Measurements from ENCODE around the gene TSHZ2. TPM values are rescaled to one million over a fixed set of nuclear protein-coding genes. Genes with fewer than 3 reads are reported as not detected.

TSHZ2 gene
- total RNA-seq, 3 donors from 2014 or later (not counting 1 experiment from before 2014, with no cell fraction given), result 1.8 to 1.9 TPM; not detected in 1

DNA sequence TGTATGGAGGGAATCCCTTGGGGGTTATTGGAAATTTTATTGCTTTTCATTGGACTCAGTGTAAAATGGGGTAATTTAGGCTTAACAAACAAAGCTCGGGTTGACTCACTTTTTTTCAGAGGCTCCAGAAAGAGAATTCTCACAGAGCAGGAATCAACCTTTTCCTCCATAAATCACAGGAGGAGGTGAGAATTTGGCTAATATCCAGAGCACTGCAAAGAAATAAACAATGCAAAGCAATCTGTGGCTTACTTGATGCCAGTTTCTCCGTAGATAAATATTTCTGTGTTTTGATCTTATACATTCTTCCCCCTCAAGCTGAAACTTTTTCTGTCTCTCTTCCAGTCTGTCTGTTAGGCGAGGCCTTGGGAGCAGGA lies 176.6 kb downstream of the TSHZ2 start:
- H3K4me3 Mint-ChIP-seq, result no peak overlapping the region
- H3K27ac Mint-ChIP-seq, result no peak overlapping the region
- Histone ChIP-seq H3K27me3 (ENCODE audit: control insufficient read depth, insufficient read depth, low read length) (no peaks in the 10 kb centered on the region), H3K27ac (ENCODE audit: low read length) (no peak overlapping the region), H3K4me1 (ENCODE audit: control insufficient read depth, insufficient read depth, low read length) (no peaks in the 10 kb centered on the region), H3K9me3 (ENCODE audit: control insufficient read depth, insufficient read depth, low read length) (no peaks in the 10 kb centered on the region), H3K4me3 (ENCODE audit: low read length) (no peak overlapping the region), H3K36me3 (ENCODE audit: control insufficient read depth, insufficient read depth, low read length) (no peaks in the 10 kb centered on the region)
- H3K4me1 Mint-ChIP-seq, result no peaks in the 10 kb centered on the region
- ATAC-seq, result no peak
- 69% methylated on average over 3 of the region's 3 CpGs for WGBS (ENCODE audit: insufficient coverage)
- no peaks in the 10 kb centered on the region for H3K9me3 Mint-ChIP-seq
- intact Hi-C loops (cut with micrococcal nuclease), result no loop called here
- no peaks in the 10 kb centered on the region for H3K36me3 Mint-ChIP-seq
- DNase-seq, result no peak
- H3K27me3 Mint-ChIP-seq (ENCODE audit: low read depth in 2 of 2), result peaks cover 23 to 48% of the 10 kb centered on the region in 2 donors
- TF ChIP-seq, protein P1, sequence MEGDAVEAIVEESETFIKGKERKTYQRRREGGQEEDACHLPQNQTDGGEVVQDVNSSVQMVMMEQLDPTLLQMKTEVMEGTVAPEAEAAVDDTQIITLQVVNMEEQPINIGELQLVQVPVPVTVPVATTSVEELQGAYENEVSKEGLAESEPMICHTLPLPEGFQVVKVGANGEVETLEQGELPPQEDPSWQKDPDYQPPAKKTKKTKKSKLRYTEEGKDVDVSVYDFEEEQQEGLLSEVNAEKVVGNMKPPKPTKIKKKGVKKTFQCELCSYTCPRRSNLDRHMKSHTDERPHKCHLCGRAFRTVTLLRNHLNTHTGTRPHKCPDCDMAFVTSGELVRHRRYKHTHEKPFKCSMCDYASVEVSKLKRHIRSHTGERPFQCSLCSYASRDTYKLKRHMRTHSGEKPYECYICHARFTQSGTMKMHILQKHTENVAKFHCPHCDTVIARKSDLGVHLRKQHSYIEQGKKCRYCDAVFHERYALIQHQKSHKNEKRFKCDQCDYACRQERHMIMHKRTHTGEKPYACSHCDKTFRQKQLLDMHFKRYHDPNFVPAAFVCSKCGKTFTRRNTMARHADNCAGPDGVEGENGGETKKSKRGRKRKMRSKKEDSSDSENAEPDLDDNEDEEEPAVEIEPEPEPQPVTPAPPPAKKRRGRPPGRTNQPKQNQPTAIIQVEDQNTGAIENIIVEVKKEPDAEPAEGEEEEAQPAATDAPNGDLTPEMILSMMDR (IDR thresholded peaks at IDR 0.05), result no peak

DNA sequence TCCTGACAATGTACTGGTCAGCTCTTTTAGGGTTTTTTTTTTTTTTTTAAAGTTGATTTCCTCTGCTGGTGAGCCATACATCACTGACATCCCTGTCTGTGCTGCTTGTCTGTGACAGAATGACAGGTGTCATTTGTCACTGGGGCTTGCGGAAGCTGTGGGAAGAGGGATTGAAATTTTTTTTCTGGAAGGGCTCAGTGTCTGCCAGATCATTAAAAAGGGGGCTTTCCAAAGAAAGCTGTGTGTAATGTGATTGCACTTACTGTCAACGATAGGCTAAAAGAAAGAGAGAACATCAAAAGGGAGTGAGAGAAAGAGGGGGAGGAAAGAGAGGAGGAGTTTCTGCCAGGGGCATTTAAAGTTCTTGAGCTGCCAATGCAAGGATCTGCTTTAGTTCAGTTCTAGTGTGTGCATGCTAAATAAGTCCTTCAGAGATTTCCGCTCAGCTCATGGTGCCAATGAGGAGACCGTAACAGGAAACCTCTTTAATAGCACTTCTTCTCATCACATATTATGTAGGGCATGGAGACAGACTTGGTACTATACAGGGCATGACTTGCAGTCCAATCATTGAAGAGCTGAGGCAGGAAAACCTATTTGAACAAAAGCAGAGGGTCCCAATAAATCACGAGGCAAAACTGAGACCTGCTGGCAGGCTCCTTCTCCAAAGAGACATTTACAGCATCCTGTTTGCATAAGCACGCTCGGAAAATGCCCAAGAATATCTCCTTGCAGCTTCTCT lies 177.2 kb downstream of the TSHZ2 start:
- Histone ChIP-seq H3K4me3 (ENCODE audit: low read length) (no peak overlapping the region), H3K4me1 (ENCODE audit: control insufficient read depth, insufficient read depth, low read length) (no peaks in the 10 kb centered on the region), H3K9me3 (ENCODE audit: control insufficient read depth, insufficient read depth, low read length) (no peaks in the 10 kb centered on the region), H3K27me3 (ENCODE audit: control insufficient read depth, insufficient read depth, low read length) (no peaks in the 10 kb centered on the region), H3K27ac (ENCODE audit: low read length) (no peak overlapping the region), H3K36me3 (ENCODE audit: control insufficient read depth, insufficient read depth, low read length) (no peaks in the 10 kb centered on the region)
- Mint-ChIP-seq H3K9me3 (no peaks in the 10 kb centered on the region), H3K4me1 (no peaks in the 10 kb centered on the region), H3K36me3 (no peaks in the 10 kb centered on the region), H3K27ac (no peak overlapping the region), H3K27me3 (ENCODE audit: low read depth in 2 of 2) (peaks cover 18 to 44% of the 10 kb centered on the region in 2 donors), H3K4me3 (no peak overlapping the region)
- TF ChIP-seq, protein P1 (IDR thresholded peaks at IDR 0.05), result no peak
- ATAC-seq, result no peak
- DNase-seq, result peak in 1 of 2 donors; percentile 20
- intact Hi-C loops (cut with micrococcal nuclease), result no loop called here
- WGBS (ENCODE audit: insufficient coverage), result 36% methylated on average over 7 of the region's 7 CpGs

DNA sequence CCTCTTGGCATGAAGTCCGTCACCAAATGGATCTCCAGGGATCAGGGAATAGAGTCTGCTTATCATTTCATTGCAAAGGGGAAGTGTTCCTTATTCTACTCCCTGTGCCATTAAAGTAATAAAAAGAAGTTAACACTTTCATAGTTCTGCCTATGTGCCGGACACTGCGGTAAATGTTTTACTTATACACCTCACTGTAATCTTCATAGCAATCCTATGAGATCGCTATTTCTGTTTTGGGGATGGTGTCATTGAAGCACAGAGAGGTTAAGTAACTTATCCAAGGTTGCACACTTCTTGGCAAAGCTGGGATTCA lies 177.7 kb downstream of the TSHZ2 start:
- no peaks in the 10 kb centered on the region for H3K36me3 ChIP-seq (ENCODE audit: control insufficient read depth, insufficient read depth, low read length)
- no peaks in the 10 kb centered on the region for H3K4me1 ChIP-seq (ENCODE audit: control insufficient read depth, insufficient read depth, low read length)
- Mint-ChIP-seq H3K9me3 (no peaks in the 10 kb centered on the region), H3K27ac (no peak overlapping the region), H3K4me1 (no peaks in the 10 kb centered on the region), H3K4me3 (no peak overlapping the region), H3K27me3 (ENCODE audit: low read depth in 2 of 2) (peaks cover 18 to 50% of the 10 kb centered on the region in 2 donors), H3K36me3 (no peaks in the 10 kb centered on the region)
- no peak overlapping the region for H3K4me3 ChIP-seq (ENCODE audit: low read length)
- DNase-seq (no peak), ATAC-seq (no peak)
- no peaks in the 10 kb centered on the region for H3K27me3 ChIP-seq (ENCODE audit: control insufficient read depth, insufficient read depth, low read length)
- intact Hi-C loops (cut with micrococcal nuclease), result no loop called here
- no peaks in the 10 kb centered on the region for H3K9me3 ChIP-seq (ENCODE audit: control insufficient read depth, insufficient read depth, low read length)
- 73% methylated on average over 2 of the region's 4 CpGs for WGBS (ENCODE audit: insufficient coverage)
- TF ChIP-seq, protein P1 (IDR thresholded peaks at IDR 0.05), result no peak
- H3K27ac ChIP-seq (ENCODE audit: low read length), result no peak overlapping the region

DNA sequence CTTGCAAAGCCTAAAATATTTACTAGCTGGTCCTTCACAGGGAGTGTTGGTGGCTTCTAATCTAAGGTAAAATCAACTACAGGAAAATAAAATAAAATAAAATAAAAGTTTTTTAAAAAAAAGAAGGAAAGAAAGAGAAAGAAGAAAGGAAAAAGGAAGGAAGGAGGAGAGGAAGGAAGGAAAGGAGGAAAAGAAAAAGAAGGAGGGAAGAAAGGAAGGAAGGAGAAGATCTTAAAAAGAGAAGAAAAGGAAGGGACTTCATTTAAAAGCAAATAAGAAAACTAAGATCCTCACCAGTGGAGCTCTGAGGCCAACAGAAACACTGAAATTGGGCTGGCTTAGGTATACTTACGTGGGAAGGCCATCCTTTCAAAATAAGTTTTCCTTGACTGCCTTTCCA lies 178.4 kb downstream of the TSHZ2 start:
- intact Hi-C loops (cut with micrococcal nuclease), result no loop called here
- no peak for ATAC-seq
- no peaks in the 10 kb centered on the region for H3K4me1 Mint-ChIP-seq

More for the DNA sequence above, 178.4 kb downstream of the TSHZ2 start:
- WGBS (ENCODE audit: insufficient coverage), result 100% methylated on average over 1 of the region's 1 CpG
- Mint-ChIP-seq H3K36me3 (no peaks in the 10 kb centered on the region), H3K27ac (no peak overlapping the region), H3K27me3 (ENCODE audit: low read depth in 2 of 2) (peaks cover 21 to 54% of the 10 kb centered on the region in 2 donors), H3K4me3 (no peak overlapping the region), H3K9me3 (no peaks in the 10 kb centered on the region)
- no peaks in the 10 kb centered on the region for H3K4me1 ChIP-seq (ENCODE audit: control insufficient read depth, insufficient read depth, low read length)
- no peaks in the 10 kb centered on the region for H3K27me3 ChIP-seq (ENCODE audit: control insufficient read depth, insufficient read depth, low read length)
- H3K36me3 ChIP-seq (ENCODE audit: control insufficient read depth, insufficient read depth, low read length), result no peaks in the 10 kb centered on the region
- DNase-seq, result no peak
- H3K9me3 ChIP-seq (ENCODE audit: control insufficient read depth, insufficient read depth, low read length), result no peaks in the 10 kb centered on the region
- no peak overlapping the region for H3K27ac ChIP-seq (ENCODE audit: low read length)
- no peak overlapping the region for H3K4me3 ChIP-seq (ENCODE audit: low read length)
- TF ChIP-seq, protein P1 (IDR thresholded peaks at IDR 0.05), result no peak
